HCEC 1CT (cell line): Measurements from ENCODE around the gene CHD9.
"Not testable (repeated sequence)": the region's sequence is repeated elsewhere in the genome, so short reads cannot be mapped to it uniquely, and the experiment has no call there.

Experiments
- DNase-seq: peaks from one replicate; pipeline ENCODE4 v3.0.0-alpha.2; 2017

The CHD9 gene

GRCh38 chr16:53054670-53055485 lies at the start of gene CHD9:
Gene CHD9 (plus strand): TSS chr16:53054991. CDS start chr16:53156090, 101,099 bp downstream.
- peak; percentile 85 for DNase-seq

- DNase-seq = no peak
Observed at GRCh38 chr16:53007095-53007494, 47.7 kb upstream of the CHD9 start.

GRCh38 chr16:53014287-53014686 lies 40.5 kb upstream of the CHD9 start:
- DNase-seq = no peak

- no peak for DNase-seq
Observed at GRCh38 chr16:53018834-53019416, 35.9 kb upstream of the CHD9 start.

GRCh38 chr16:53022374-53022773 lies 32.4 kb upstream of the CHD9 start:
- DNase-seq = peak; percentile 36

- no peak for DNase-seq
Observed at GRCh38 chr16:53024045-53024444, 30.7 kb upstream of the CHD9 start.

- DNase-seq = no peak
Observed at GRCh38 chr16:53029971-53030370, 24.8 kb upstream of the CHD9 start.

GRCh38 chr16:53031323-53031942 lies 23.4 kb upstream of the CHD9 start:
- DNase-seq = no peak

GRCh38 chr16:53034306-53034705 lies 20.5 kb upstream of the CHD9 start:
- DNase-seq = peak; percentile 11

- DNase-seq = no peak
Observed at GRCh38 chr16:53035176-53035942, 19.4 kb upstream of the CHD9 start.

- no peak for DNase-seq
Observed at GRCh38 chr16:53036066-53036465, 18.7 kb upstream of the CHD9 start.

GRCh38 chr16:53036711-53037110 lies 18.1 kb upstream of the CHD9 start:
- not testable (repeated sequence) for DNase-seq

GRCh38 chr16:53040788-53041187 lies 14.0 kb upstream of the CHD9 start:
- no peak for DNase-seq

- DNase-seq = no peak
Observed at GRCh38 chr16:53041320-53042051, 13.3 kb upstream of the CHD9 start.

- no peak for DNase-seq
Observed at GRCh38 chr16:53042235-53042701, 12.5 kb upstream of the CHD9 start.

- DNase-seq = no peak
Observed at GRCh38 chr16:53043428-53043831, 11.4 kb upstream of the CHD9 start.

GRCh38 chr16:53043986-53044601 lies 10.7 kb upstream of the CHD9 start:
- DNase-seq = no peak

GRCh38 chr16:53045341-53046220 lies 9.2 kb upstream of the CHD9 start:
- DNase-seq = no peak

GRCh38 chr16:53047515-53047914 lies 7.3 kb upstream of the CHD9 start:
- not testable (repeated sequence) for DNase-seq

- no peak for DNase-seq
Observed at GRCh38 chr16:53048139-53048915, 6.5 kb upstream of the CHD9 start.
